Measurements from ENCODE around the gene CCDC187. TPM values are rescaled to one million over a fixed set of nuclear protein-coding genes. Genes with fewer than 3 reads are reported as not detected.

The CCDC187 gene
- total RNA-seq, 4 donors from 2014 or later = 0.13 to 0.45 TPM; not detected in 2

GRCh38 chr9:136286987-136287379 is 16.9 kb downstream of the CCDC187 start:
- peaks cover 69% of the 10 kb centered on the region for H3K27me3 ChIP-seq
- WGBS = 92% methylated on average over 13 of the region's 13 CpGs

GRCh38 chr9:136286359-136286986 is 17.4 kb downstream of the CCDC187 start:
- 85% methylated on average over 18 of the region's 30 CpGs for WGBS
- Histone ChIP-seq H3K9me3 (no peaks in the 10 kb centered on the region), H3K4me1 (peaks cover 5% of the 10 kb centered on the region), H3K27ac (no peak overlapping the region), H3K36me3 (no peaks in the 10 kb centered on the region), H3K27me3 (peaks cover 69% of the 10 kb centered on the region), H3K4me3 (no peak overlapping the region)
- TF ChIP-seq POLR2A (IDR thresholded peaks at IDR 0.05) (no peak), CTCF (IDR thresholded peaks at IDR 0.05) (no peak), EP300 (IDR thresholded peaks at IDR 0.05) (no peak), POLR2AphosphoS5 (IDR thresholded peaks at IDR 0.05) (no peak)
- no peak for DNase-seq (ENCODE audit: low spot score in 2 of 2)

More at GRCh38 chr9:136286987-136287379, 16.9 kb downstream of the CCDC187 start:
- Histone ChIP-seq H3K4me1 (peaks cover 10% of the 10 kb centered on the region), H3K36me3 (no peaks in the 10 kb centered on the region), H3K4me3 (no peak overlapping the region), H3K27ac (no peak overlapping the region), H3K9me3 (no peaks in the 10 kb centered on the region)
- no peak for DNase-seq (ENCODE audit: low spot score in 2 of 2)
- TF ChIP-seq POLR2AphosphoS5 (IDR thresholded peaks at IDR 0.05) (no peak), CTCF (IDR thresholded peaks at IDR 0.05) (no peak), EP300 (IDR thresholded peaks at IDR 0.05) (no peak), POLR2A (IDR thresholded peaks at IDR 0.05) (no peak)

GRCh38 chr9:136285501-136286358 is 18.2 kb downstream of the CCDC187 start:
- H3K4me1 ChIP-seq = peaks cover 5% of the 10 kb centered on the region
- H3K27ac ChIP-seq = no peak overlapping the region
- TF ChIP-seq EP300 (IDR thresholded peaks at IDR 0.05) (no peak), CTCF (IDR thresholded peaks at IDR 0.05) (no peak), POLR2AphosphoS5 (IDR thresholded peaks at IDR 0.05) (no peak), POLR2A (IDR thresholded peaks at IDR 0.05) (no peak)
- WGBS = 78% methylated on average over 16 of the region's 28 CpGs
- H3K4me3 ChIP-seq = no peak overlapping the region
- no peaks in the 10 kb centered on the region for H3K36me3 ChIP-seq
- peaks cover 65% of the 10 kb centered on the region for H3K27me3 ChIP-seq
- H3K9me3 ChIP-seq = no peaks in the 10 kb centered on the region
- DNase-seq (ENCODE audit: low spot score in 2 of 2) = no peak

- no peaks in the 10 kb centered on the region for H3K36me3 ChIP-seq
- no peak for DNase-seq (ENCODE audit: low spot score in 2 of 2)
- no peak overlapping the region for H3K27ac ChIP-seq
- H3K9me3 ChIP-seq = no peaks in the 10 kb centered on the region
- WGBS = 85% methylated on average over 16 of the region's 19 CpGs
- H3K4me1 ChIP-seq = peaks cover 5% of the 10 kb centered on the region
- no peak overlapping the region for H3K4me3 ChIP-seq
- peaks cover 58% of the 10 kb centered on the region for H3K27me3 ChIP-seq
- TF ChIP-seq POLR2AphosphoS5 (IDR thresholded peaks at IDR 0.05) = no peak
- no peak for TF ChIP-seq EP300 (IDR thresholded peaks at IDR 0.05)
- no peak for TF ChIP-seq POLR2A (IDR thresholded peaks at IDR 0.05)
- no peak for TF ChIP-seq CTCF (IDR thresholded peaks at IDR 0.05)
Observed at GRCh38 chr9:136284951-136285350, 18.9 kb downstream of the CCDC187 start.

GRCh38 chr9:136284311-136284710 is 19.6 kb downstream of the CCDC187 start:
- TF ChIP-seq POLR2AphosphoS5 (IDR thresholded peaks at IDR 0.05) = no peak
- no peak for TF ChIP-seq CTCF (IDR thresholded peaks at IDR 0.05)
- TF ChIP-seq POLR2A (IDR thresholded peaks at IDR 0.05) = no peak
- TF ChIP-seq EP300 (IDR thresholded peaks at IDR 0.05) = no peak
- Histone ChIP-seq H3K36me3 (no peaks in the 10 kb centered on the region), H3K4me1 (peaks cover 5% of the 10 kb centered on the region), H3K27ac (no peak overlapping the region), H3K4me3 (no peak overlapping the region), H3K9me3 (no peaks in the 10 kb centered on the region), H3K27me3 (peaks cover 61% of the 10 kb centered on the region)
- no peak for DNase-seq (ENCODE audit: low spot score in 2 of 2)
- 75% methylated on average over 17 of the region's 22 CpGs for WGBS
